Gastrocnemius medialis (tissue), 4 donors: ENCODE measurements around the gene NLRP6. TPM values are rescaled to one million over a fixed set of nuclear protein-coding genes. Genes with fewer than 3 reads are reported as not detected.

ENCODE experiments used
- ATAC-seq, 2 donors: fragments of 150-250 bp; one replicate each; pipeline ENCODE4 v1.9.1; 2016
- DNase-seq, 2 donors: peaks; one replicate each; pipeline ENCODE4 v3.0.0-alpha.2; 2019
- H3K27ac ChIP-seq, 4 donors: fragments of 200-600 bp; sonication (generic); 1 replicate in 1 of 4; 2 replicates in 3 of 4; pipeline ENCODE4 v1.5.1; 2016 to 2018; ENCODE audit warnings: mild to moderate bottlenecking in 2 of 4, moderate library complexity in 1 of 4
- H3K27me3 ChIP-seq, 3 donors: fragments of 200-600 bp; sonication (generic) in 2 of 3; 1 replicate in 1 of 3; 2 replicates in 2 of 3; pipeline versions ENCODE4 v1.5.1 to v1.6.0; 2016 to 2019; ENCODE audit warnings: mild to moderate bottlenecking in 1 of 3, moderate library complexity in 1 of 3
- H3K36me3 ChIP-seq, 2 donors: fragments of 200-600 bp; sonication (generic) in 1 of 2; one replicate each; pipeline ENCODE4 v1.5.1; 2017 to 2018
- H3K4me1 ChIP-seq, 2 donors: fragments of 200-600 bp; sonication (generic) in 1 of 2; one replicate each; pipeline ENCODE4 v1.5.1; 2016 to 2017; ENCODE audit warnings: mild to moderate bottlenecking in 2 of 2
- H3K4me3 ChIP-seq, 4 donors: fragments of 200-600 bp; sonication (generic) in 3 of 4; 1 replicate in 1 of 4; 2 replicates in 3 of 4; pipeline ENCODE4 v1.5.1; 2016 to 2019; ENCODE audit warnings: mild to moderate bottlenecking in 2 of 4
- H3K9me3 ChIP-seq, 3 donors: fragments of 200-600 bp; sonication (generic) in 2 of 3; 1 replicate in 1 of 3; 2 replicates in 2 of 3; pipeline ENCODE4 v1.5.1; 2016 to 2019
- CTCF ChIP-seq, 5 experiments: fragments of 450-650 bp in 3 of 5; fragments of 200-600 bp in 2 of 5; sonication (generic) in 2 of 5; IDR thresholded peaks in 4 of 5; conservative IDR thresholded peaks in 1 of 5; 1 replicate in 4 of 5; 2 replicates in 1 of 5; pipeline ENCODE4 v1.5.1; 2016 to 2019; ENCODE audit warnings: antibody characterized with exemption in 5 of 5, mild to moderate bottlenecking in 3 of 5, moderate library complexity in 3 of 5
- POLR2A ChIP-seq, 2 donors: fragments of 450-650 bp; IDR thresholded peaks; one replicate each; pipeline ENCODE4 v1.6.1; 2017; ENCODE audit warnings: antibody characterized with exemption in 2 of 2, mild to moderate bottlenecking in 2 of 2, moderate library complexity in 2 of 2
- in situ Hi-C, 4 donors: fragments of 200-750 bp; cut with MboI; loops; one replicate each; pipeline versions ENCODE4 v1.15.0 to v1.8.0; 2017; ENCODE audit warnings: low sequenced_read_pairs in 4 of 4
- intact Hi-C: fragments of 100-400 bp; cut with DNase I; formaldehyde crosslinking; loops from one replicate; pipeline ENCODE4 v1.15.1; 2023; ENCODE audit warnings: low total_unique reads
- total RNA-seq, 4 donors: library from RNA; depleted of rRNA; stranded (reverse); fragments of >200 nt; gene quantifications; one replicate each; pipeline versions ENCODE4 v1.1.0 to v1.2.3, GENCODE V29; 2016

Gene NLRP6
- total RNA-seq, 4 donors from 2014 or later: 0.09 TPM; not detected in 3

GRCh38 chr11:303363-303762 lies 25.2 kb downstream of the NLRP6 start:
- in situ Hi-C loops: loop anchor here in 1 of 4 donors (10.0 kb wide), 1 partner anchor 51 kb away; no protein-coding TSS in a partner anchor
- intact Hi-C loops: no loop called here
- ATAC-seq (no peak), DNase-seq (no peak)
- Histone ChIP-seq H3K27ac (no peak overlapping the region), H3K9me3 (no peaks in the 10 kb centered on the region), H3K36me3 (no peaks in the 10 kb centered on the region), H3K4me1 (peaks cover 7 to 15% of the 10 kb centered on the region in 2 donors), H3K27me3 (peaks cover 0 to 25% (median 21%) of the 10 kb centered on the region in 3 donors), H3K4me3 (no peak overlapping the region)
- TF ChIP-seq POLR2A (IDR thresholded peaks at IDR 0.05) (no peak), CTCF (IDR thresholded peaks at IDR 0.05 in 4 of 5, conservative IDR thresholded peaks at IDR 0.05 in 1 of 5) (no peak)

DNA sequence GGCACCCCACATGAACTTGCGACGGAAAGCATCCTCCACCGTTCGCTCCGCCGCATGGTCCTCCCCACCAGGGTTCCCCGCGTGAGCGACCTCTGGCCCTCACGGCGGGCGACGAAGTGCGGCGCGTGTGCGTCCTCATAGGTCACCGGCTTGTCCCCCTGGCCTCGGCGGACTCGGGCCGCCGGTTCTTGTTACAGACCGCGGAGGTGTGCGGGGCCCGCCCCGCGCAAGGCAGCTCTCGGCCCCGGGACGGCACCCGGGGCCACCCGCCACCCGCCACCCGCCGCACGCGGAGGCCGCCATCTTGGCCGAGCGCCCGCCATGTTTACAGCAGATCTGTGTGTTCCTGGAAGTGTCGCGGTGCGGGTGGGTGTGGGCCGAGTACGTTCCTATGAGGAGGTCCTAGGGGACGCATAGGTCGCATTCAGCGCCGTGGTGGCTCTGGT lies 25.9 kb downstream of the NLRP6 start:
- Histone ChIP-seq H3K27ac (no peak overlapping the region), H3K4me3 (no peak overlapping the region), H3K4me1 (peaks cover 7 to 15% of the 10 kb centered on the region in 2 donors), H3K9me3 (no peaks in the 10 kb centered on the region), H3K36me3 (no peaks in the 10 kb centered on the region), H3K27me3 (peaks cover under 1 to 18% (median 15%) of the 10 kb centered on the region in 3 donors)
- no peak for TF ChIP-seq CTCF (IDR thresholded peaks at IDR 0.05 in 4 of 5, conservative IDR thresholded peaks at IDR 0.05 in 1 of 5)
- no peak for TF ChIP-seq POLR2A (IDR thresholded peaks at IDR 0.05)
- ATAC-seq (no peak), DNase-seq (no peak)
- in situ Hi-C loops: loop anchor here in 1 of 4 donors (10.0 kb wide), 1 partner anchor 51 kb away; no protein-coding TSS in a partner anchor
- intact Hi-C loops: no loop called here

GRCh38 chr11:304915-305843 lies 27.0 kb downstream of the NLRP6 start:
- no peaks in the 10 kb centered on the region for H3K36me3 ChIP-seq
- ATAC-seq (peak; percentile 50 to 53), DNase-seq (no peak)
- peaks cover 7 to 11% (median 8%) of the 10 kb centered on the region in 3 donors for H3K27me3 ChIP-seq
- H3K4me1 ChIP-seq: peaks cover 7 to 15% of the 10 kb centered on the region in 2 donors
- intact Hi-C loops: loop anchor here (5.0 kb wide), 1 partner anchor 52 kb away; no protein-coding TSS in a partner anchor
- TF ChIP-seq POLR2A (IDR thresholded peaks at IDR 0.05) (no peak), CTCF (IDR thresholded peaks at IDR 0.05 in 4 of 5, conservative IDR thresholded peaks at IDR 0.05 in 1 of 5) (peak; percentile 16 to 58 (median 53))
- H3K9me3 ChIP-seq: no peaks in the 10 kb centered on the region
- no peak overlapping the region for H3K4me3 ChIP-seq
- in situ Hi-C loops: loop anchor here in 1 of 4 donors (10.0 kb wide), 1 partner anchor 50 kb away; no protein-coding TSS in a partner anchor
- H3K27ac ChIP-seq: peak overlapping the region in 3 of 4 donors; percentile 9 to 88 (median 33)

GRCh38 chr11:305844-306211 lies 27.6 kb downstream of the NLRP6 start:
- intact Hi-C loops: loop anchor here (5.0 kb wide), 1 partner anchor 51 kb away; no protein-coding TSS in a partner anchor
- Histone ChIP-seq H3K4me1 (peaks cover 7 to 15% of the 10 kb centered on the region in 2 donors), H3K4me3 (no peak overlapping the region), H3K36me3 (no peaks in the 10 kb centered on the region), H3K9me3 (no peaks in the 10 kb centered on the region), H3K27me3 (peaks cover 3 to 8% (median 6%) of the 10 kb centered on the region in 3 donors), H3K27ac (peak overlapping the region in 3 of 4 donors; percentile 33 to 88 (median 57))
- ATAC-seq (no peak), DNase-seq (no peak)
- in situ Hi-C loops: loop anchor here in 1 of 4 donors (10.0 kb wide), 1 partner anchor 49 kb away; no protein-coding TSS in a partner anchor
- TF ChIP-seq CTCF (IDR thresholded peaks at IDR 0.05 in 4 of 5, conservative IDR thresholded peaks at IDR 0.05 in 1 of 5) (no peak), POLR2A (IDR thresholded peaks at IDR 0.05) (no peak)
